ENCODE results near the gene VIP.

DNA sequence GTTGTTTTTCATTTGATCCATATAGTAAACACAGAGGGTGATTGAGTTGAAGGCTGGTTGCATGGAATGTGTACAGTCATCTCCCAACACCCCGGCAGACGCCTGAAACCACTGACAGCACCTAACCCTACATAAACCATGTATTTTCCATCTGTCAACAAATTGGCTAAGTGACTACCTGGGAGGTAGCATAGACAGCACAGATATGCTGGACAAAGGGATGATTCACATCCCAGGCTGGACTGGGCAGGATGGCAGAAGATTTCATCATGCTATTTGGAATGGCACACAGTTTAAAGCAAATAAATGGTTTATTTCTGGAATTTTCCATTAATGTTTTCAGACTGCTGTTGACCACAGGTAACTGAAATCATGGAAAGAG lies 4.4 kb upstream of the VIP start:
- no peak for TF ChIP-seq CTCF (IDR thresholded peaks at IDR 0.05; ENCODE audit: borderline replicate concordance, extremely low read depth, low read length, poor library complexity, severe bottlenecking)
- no peak for TF ChIP-seq EZH2 (IDR thresholded peaks at IDR 0.05; ENCODE audit: borderline replicate concordance, low read depth, low read length, severe bottlenecking)
